Heart right ventricle (tissue), 16 donors: ENCODE measurements around the gene DNAJB4. TPM values are rescaled to one million over a fixed set of nuclear protein-coding genes. Genes with fewer than 3 reads are reported as not detected.

Experiments
- ATAC-seq, 8 donors: fragments of 200-7000 bp; cut with Tn5 transposase; one replicate each; pipeline ENCODE4 v1.9.1; 2020; ENCODE audit warnings: mild to moderate bottlenecking in 8 of 8, moderate library complexity in 8 of 8, moderate number of reproducible peaks in 1 of 8
- DNase-seq, 2 donors: peaks; one replicate each; pipeline ENCODE4 v3.0.0-alpha.2; 2020
- H3K27ac ChIP-seq, 10 donors: fragments of 200-600 bp; sonication (generic) in 2 of 10; one replicate each; pipeline versions ENCODE4 v1.5.0 to v1.8.0; 2020 to 2022; ENCODE audit warnings: mild to moderate bottlenecking in 3 of 10
- H3K27me3 ChIP-seq, 7 donors: fragments of 200-600 bp; one replicate each; pipeline ENCODE4 v1.8.0; 2021 to 2022; ENCODE audit warnings: mild to moderate bottlenecking in 2 of 7
- H3K36me3 ChIP-seq, 9 donors: fragments of 200-600 bp; sonication (generic) in 1 of 9; one replicate each; pipeline versions ENCODE4 v1.5.0 to v1.8.0; 2020 to 2022; ENCODE audit warnings: mild to moderate bottlenecking in 2 of 9
- H3K4me1 ChIP-seq, 9 donors: fragments of 200-600 bp; sonication (generic) in 1 of 9; one replicate each; pipeline versions ENCODE4 v1.5.0 to v1.8.0; 2020 to 2022; ENCODE audit warnings: mild to moderate bottlenecking in 4 of 9
- H3K4me3 ChIP-seq, 10 donors: fragments of 200-600 bp; sonication (generic) in 2 of 10; one replicate each; pipeline versions ENCODE4 v1.5.0 to v1.8.0; 2020 to 2022; ENCODE audit warnings: mild to moderate bottlenecking in 7 of 10, moderate library complexity in 2 of 10
- H3K9me3 ChIP-seq, 11 donors: fragments of 200-600 bp in 10 of 11; sonication (generic) in 2 of 11; one replicate each; pipeline versions ENCODE4 v1.5.0 to v1.8.0; 2013 to 2022; ENCODE audit warnings: mild to moderate bottlenecking in 2 of 11, control low read depth in 1 of 11, moderate library complexity in 1 of 11
- CTCF ChIP-seq, 9 donors: fragments of 200-600 bp; sonication (generic) in 2 of 9; IDR thresholded peaks; one replicate each; pipeline versions ENCODE4 v1.5.0 to v1.8.0; 2021 to 2022; ENCODE audit warnings: antibody characterized with exemption in 9 of 9, mild to moderate bottlenecking in 5 of 9, moderate library complexity in 1 of 9
- WGBS, 2 donors: extraction: QIAGEN DNeasy Blood & Tissue Kit; methylation state at CpG; one replicate each; pipeline ENCODE4 v1.1.7; 2013; ENCODE audit warnings: inconsistent platforms in 1 of 2; 5-methylcytosine and 5-hydroxymethylcytosine counted together
- intact Hi-C, 10 donors: fragments of 100-400 bp; cut with DNase I; formaldehyde crosslinking; loops; one replicate each; pipeline versions ENCODE4 v1.11.1 to v1.14.2; 2022
- polyA plus RNA-seq, 2 donors: library from polyadenylated mRNA; stranded (reverse); fragments of 200-250 nt; gene quantifications; one replicate each; pipeline ENCODE4 v1.2.3, GENCODE V29; 2013
- total RNA-seq, 10 donors: library from RNA; stranded (reverse); fragmentation: NEBNext Ultra II Directional in 3 of 10; extraction: Animal tissue kit (Norgen Biotek cat#: 25700) in 3 of 10; gene quantifications; one replicate each; pipeline versions ENCODE4 v1.2.1 to v1.2.4, GENCODE V29; 2021 to 2023
- donor health status: Arrhythmogenic right ventricular cardiomyopathy.
- donor health status: ischemic (EF 13 %, LVEDD 7.1; RV severe dilation, severe dysfunction).
- donor health status: healthy with polysubstance abuse.
- donor health status: DM: no; HTN: yes; CAD: no.
- donor health status: DM: no; HTN: no; CAD: no.
- donor health status: ischemic (EF 25% LVEDD 6.9; RV normal size, moderate dysfunction).
- donor health status: ischemic (EF 25% LVEDD 5.7; RV mildly dilated, moderate dysfunction).
- donor health status: healthy.
- donor health status: DM: yes; HTN: yes; CAD: no.
- donor health status: Ischemic cardiomyopathy.
- donor health status: ischemic (EF 35%, LVEDD 5.7; RV mildly dilated, moderate dysfunction).
- donor health status: nonischemic (EF 11% LVEDD 7.7; RV severe dilation, severe dysfunction).
- donor health status: DM: yes; HTN: yes; CAD: no.
- donor health status: PGD.
- donor health status: ischemic (EF 29% LVEDD 5.4; RV normal size, mild dysfunction).
- donor health status: nonischemic (EF 23%, LVEDD 6.1; RV moderate dilation, normal function).

DNAJB4 gene
- total and polyA plus RNA-seq, 12 donors: 38.5 to 178 (median 120) TPM

GRCh38 chr1:78035121-78035520 is 30.4 kb downstream of the DNAJB4 start:
- intact Hi-C loops: no loop called here
- peaks cover 0 to 19% (median 6%) of the 10 kb centered on the region in 9 donors for H3K4me1 ChIP-seq
- H3K27me3 ChIP-seq: no peaks in the 10 kb centered on the region
- H3K36me3 ChIP-seq: no peaks in the 10 kb centered on the region
- H3K4me3 ChIP-seq: no peak overlapping the region
- DNase-seq: no peak
- no peak overlapping the region for H3K27ac ChIP-seq
- ATAC-seq: no peak
- WGBS, 2 donors: 94 to 95% methylated on average over 2 of the region's 2 CpGs
- no peak for TF ChIP-seq CTCF (IDR thresholded peaks at IDR 0.05)
- no peaks in the 10 kb centered on the region for H3K9me3 ChIP-seq

- DNase-seq (no peak), ATAC-seq (no peak)
- Histone ChIP-seq H3K36me3 (no peaks in the 10 kb centered on the region), H3K4me1 (peaks cover 0 to 19% (median 6%) of the 10 kb centered on the region in 9 donors), H3K4me3 (no peak overlapping the region), H3K27ac (no peak overlapping the region), H3K27me3 (no peaks in the 10 kb centered on the region), H3K9me3 (no peaks in the 10 kb centered on the region)
- intact Hi-C loops: no loop called here
- 77 to 98% methylated on average over 5 of the region's 5 CpGs for WGBS, 2 donors
- no peak for TF ChIP-seq CTCF (IDR thresholded peaks at IDR 0.05)
Measured at GRCh38 chr1:78036450-78036849, 31.7 kb downstream of the DNAJB4 start.

- WGBS, 2 donors: 71 to 84% methylated on average over 2 of the region's 2 CpGs
- no peak for TF ChIP-seq CTCF (IDR thresholded peaks at IDR 0.05)
- intact Hi-C loops: no loop called here
- Histone ChIP-seq H3K27ac (no peak overlapping the region), H3K4me1 (peaks cover 0 to 19% (median 3%) of the 10 kb centered on the region in 9 donors), H3K4me3 (no peak overlapping the region), H3K36me3 (no peaks in the 10 kb centered on the region), H3K9me3 (no peaks in the 10 kb centered on the region), H3K27me3 (no peaks in the 10 kb centered on the region)
- ATAC-seq (no peak), DNase-seq (no peak)
Measured at GRCh38 chr1:78038071-78038470, 33.3 kb downstream of the DNAJB4 start.

- TF ChIP-seq CTCF (IDR thresholded peaks at IDR 0.05): no peak
- Histone ChIP-seq H3K4me1 (peaks cover 0 to 16% (median 0%) of the 10 kb centered on the region in 9 donors), H3K27me3 (no peaks in the 10 kb centered on the region), H3K4me3 (no peak overlapping the region), H3K9me3 (no peaks in the 10 kb centered on the region), H3K27ac (no peak overlapping the region), H3K36me3 (no peaks in the 10 kb centered on the region)
- DNase-seq (no peak), ATAC-seq (no peak)
- intact Hi-C loops: no loop called here
Measured at GRCh38 chr1:78038491-78038939, 33.8 kb downstream of the DNAJB4 start.
